OCI-LY1 (cell line): ENCODE data around the gene CREB5.

Experiments
- CTCF ChIP-seq: fragments of 200-600 bp; sonication (generic), shearing (Covaris generic); IDR thresholded peaks from 2 replicates; pipeline ENCODE4 v1.5.1; 2017; ENCODE audit warnings: mild to moderate bottlenecking, antibody characterized with exemption, low read length, moderate library complexity, mixed read lengths
- EZH2 ChIP-seq: fragments of 200-600 bp; sonication (generic), shearing (Covaris generic); IDR thresholded peaks from 2 replicates; pipeline ENCODE4 v1.8.0; 2017; ENCODE audit warnings: borderline replicate concordance, mixed run types, mild to moderate bottlenecking, antibody characterized with exemption, low read length, moderate library complexity, mixed read lengths

GRCh38 chr7:28627263-28627653 is 214.9 kb downstream of the CREB5 start:
- TF ChIP-seq EZH2 (no peak), CTCF (no peak)
